ENCODE measurements around the gene PRDM7. TPM values are rescaled to one million over a fixed set of nuclear protein-coding genes. Genes with fewer than 3 reads are reported as not detected.
A peak's percentile ranks its signal among the peaks of the same experiment; 100 is the strongest.

The PRDM7 gene
- total and polyA plus RNA-seq, 2 donors (not counting 1 experiment from before 2014, with no cell fraction given) = not detected

DNA sequence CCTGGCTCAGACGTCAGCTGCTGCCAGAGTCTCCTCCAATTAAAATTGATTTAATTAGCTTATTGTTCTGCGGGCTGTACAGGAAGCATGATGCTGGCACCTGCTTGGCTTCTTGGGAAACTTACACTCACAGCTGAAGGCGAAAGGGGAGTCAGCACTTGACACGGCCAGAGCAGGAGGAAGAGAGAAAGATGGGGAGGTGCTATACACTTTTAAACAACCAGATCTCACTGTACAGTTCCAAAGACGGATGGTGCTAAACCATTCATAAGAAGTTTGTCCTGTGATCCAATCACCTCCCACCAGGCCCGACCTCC lies 1.4 kb upstream of the PRDM7 start:
- 100% methylated on average over 1 of the region's 6 CpGs for whole genome bisulfite sequencing (ENCODE audit: insufficient coverage)
- no peak overlapping the region for H2AFZ ChIP-seq (ENCODE audit: insufficient read depth, low read depth, low read length, poor library complexity, severe bottlenecking)
- CTCF ChIA-PET = no interaction called here
- no peak overlapping the region for H3K27ac ChIP-seq (ENCODE audit: low read length in 2 of 2)
- H3K4me3 Mint-ChIP-seq = no peak overlapping the region
- H3K9ac ChIP-seq (ENCODE audit: low read length) = no peak overlapping the region
- intact Hi-C loops (cut with micrococcal nuclease) = no loop called here
- DNase-seq (no peak), ATAC-seq (ENCODE audit: low read depth) (no peak)
- peaks cover 0 to 19% (median 2%) of the 10 kb centered on the region in 4 experiments for H3K27me3 ChIP-seq (replicated peaks in 1 of 4; ENCODE audit: control extremely low read depth in 1 of 4, control insufficient read depth in 3 of 4, insufficient read depth in 4 of 4, low read length in 3 of 4)
- peak overlapping the region; percentile 93 for H3K4me2 ChIP-seq (replicated peaks; ENCODE audit: low read depth, low read length, poor library complexity, severe bottlenecking)
- H3K4me1 ChIP-seq (ENCODE audit: control insufficient read depth in 2 of 2, insufficient read depth in 2 of 2, low read length in 2 of 2) = peaks cover 14 to 29% of the 10 kb centered on the region in 2 donors
- peaks cover 46% of the 10 kb centered on the region for H3K27me3 Mint-ChIP-seq
- TF ChIP-seq EZH2 (IDR thresholded peaks at IDR 0.05; ENCODE audit: borderline replicate concordance, insufficient read depth, low read depth, low read length, poor library complexity, severe bottlenecking) = no peak
- TF ChIP-seq, protein P1, sequence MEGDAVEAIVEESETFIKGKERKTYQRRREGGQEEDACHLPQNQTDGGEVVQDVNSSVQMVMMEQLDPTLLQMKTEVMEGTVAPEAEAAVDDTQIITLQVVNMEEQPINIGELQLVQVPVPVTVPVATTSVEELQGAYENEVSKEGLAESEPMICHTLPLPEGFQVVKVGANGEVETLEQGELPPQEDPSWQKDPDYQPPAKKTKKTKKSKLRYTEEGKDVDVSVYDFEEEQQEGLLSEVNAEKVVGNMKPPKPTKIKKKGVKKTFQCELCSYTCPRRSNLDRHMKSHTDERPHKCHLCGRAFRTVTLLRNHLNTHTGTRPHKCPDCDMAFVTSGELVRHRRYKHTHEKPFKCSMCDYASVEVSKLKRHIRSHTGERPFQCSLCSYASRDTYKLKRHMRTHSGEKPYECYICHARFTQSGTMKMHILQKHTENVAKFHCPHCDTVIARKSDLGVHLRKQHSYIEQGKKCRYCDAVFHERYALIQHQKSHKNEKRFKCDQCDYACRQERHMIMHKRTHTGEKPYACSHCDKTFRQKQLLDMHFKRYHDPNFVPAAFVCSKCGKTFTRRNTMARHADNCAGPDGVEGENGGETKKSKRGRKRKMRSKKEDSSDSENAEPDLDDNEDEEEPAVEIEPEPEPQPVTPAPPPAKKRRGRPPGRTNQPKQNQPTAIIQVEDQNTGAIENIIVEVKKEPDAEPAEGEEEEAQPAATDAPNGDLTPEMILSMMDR (IDR thresholded peaks at IDR 0.05) = no peak
- H3K36me3 ChIP-seq (replicated peaks in 1 of 2; ENCODE audit: control extremely low read depth in 1 of 2, control insufficient read depth in 1 of 2, extremely low read depth in 1 of 2, insufficient read depth in 2 of 2, low read length in 1 of 2) = no peaks in the 10 kb centered on the region
- H3K9me3 ChIP-seq (ENCODE audit: control extremely low read depth in 1 of 3, control insufficient read depth in 2 of 3, insufficient read depth in 1 of 3, low read length in 2 of 3) = peaks cover 0 to 7% (median 2%) of the 10 kb centered on the region in 3 donors
- H3K4me3 ChIP-seq (ENCODE audit: control extremely low read depth in 1 of 5, extremely low read depth in 1 of 5, insufficient read depth in 1 of 5, low read depth in 2 of 5, low read length in 4 of 5) = no peak overlapping the region
- H4K20me1 ChIP-seq (ENCODE audit: control insufficient read depth, insufficient read depth, low read length, poor library complexity, severe bottlenecking) = no peaks in the 10 kb centered on the region
- no peaks in the 10 kb centered on the region for H3K9me3 Mint-ChIP-seq (ENCODE audit: insufficient read depth)
- H3K4me1 Mint-ChIP-seq = peaks cover 17% of the 10 kb centered on the region
- no peak overlapping the region for H3K27ac Mint-ChIP-seq
- POLR2A ChIA-PET = no interaction called here
- no peaks in the 10 kb centered on the region for H3K79me2 ChIP-seq (ENCODE audit: control insufficient read depth, insufficient read depth, low read length)

- intact Hi-C loops (cut with micrococcal nuclease) = no loop called here
- peaks cover 17% of the 10 kb centered on the region for H3K4me1 Mint-ChIP-seq
- H3K27ac Mint-ChIP-seq = peak overlapping the region; percentile 71
- peak overlapping the region; percentile 93 for H3K4me2 ChIP-seq (replicated peaks; ENCODE audit: low read depth, low read length, poor library complexity, severe bottlenecking)
- no peaks in the 10 kb centered on the region for H4K20me1 ChIP-seq (ENCODE audit: control insufficient read depth, insufficient read depth, low read length, poor library complexity, severe bottlenecking)
- H3K27ac ChIP-seq (ENCODE audit: low read length in 2 of 2) = peak overlapping the region in 1 of 2 donors; percentile 21
- H3K36me3 ChIP-seq (replicated peaks in 1 of 2; ENCODE audit: control extremely low read depth in 1 of 2, control insufficient read depth in 1 of 2, extremely low read depth in 1 of 2, insufficient read depth in 2 of 2, low read length in 1 of 2) = no peaks in the 10 kb centered on the region
- peak overlapping the region in 4 of 5 experiments; percentile 49 to 72 (median 61) for H3K4me3 ChIP-seq (ENCODE audit: control extremely low read depth in 1 of 5, extremely low read depth in 1 of 5, insufficient read depth in 1 of 5, low read depth in 2 of 5, low read length in 4 of 5)
- CTCF ChIA-PET = no interaction called here
- ATAC-seq (ENCODE audit: low read depth) = peak; percentile 58
- POLR2A ChIA-PET = no interaction called here
- peak overlapping the region; percentile 86 for H2AFZ ChIP-seq (ENCODE audit: insufficient read depth, low read depth, low read length, poor library complexity, severe bottlenecking)
- WGBS (ENCODE audit: insufficient coverage) = 22% methylated on average over 22 of the region's 23 CpGs
- peak overlapping the region; percentile 71 for H3K9ac ChIP-seq (ENCODE audit: low read length)
- H3K4me1 ChIP-seq (ENCODE audit: control insufficient read depth in 2 of 2, insufficient read depth in 2 of 2, low read length in 2 of 2) = peaks cover 14 to 29% of the 10 kb centered on the region in 2 donors
- H3K27me3 Mint-ChIP-seq = peaks cover 46% of the 10 kb centered on the region
- no peak for TF ChIP-seq EZH2 (IDR thresholded peaks at IDR 0.05; ENCODE audit: borderline replicate concordance, insufficient read depth, low read depth, low read length, poor library complexity, severe bottlenecking)
- TF ChIP-seq, protein P1 (IDR thresholded peaks at IDR 0.05) = no peak
- no peaks in the 10 kb centered on the region for H3K79me2 ChIP-seq (ENCODE audit: control insufficient read depth, insufficient read depth, low read length)
- no peaks in the 10 kb centered on the region for H3K9me3 Mint-ChIP-seq (ENCODE audit: insufficient read depth)
- H3K9me3 ChIP-seq (ENCODE audit: control extremely low read depth in 1 of 3, control insufficient read depth in 2 of 3, insufficient read depth in 1 of 3, low read length in 2 of 3) = peaks cover 0 to 7% (median 2%) of the 10 kb centered on the region in 3 donors
- H3K4me3 Mint-ChIP-seq = peak overlapping the region; percentile 88
- peak; percentile 75 for DNase-seq
- peaks cover 0 to 19% (median 2%) of the 10 kb centered on the region in 4 experiments for H3K27me3 ChIP-seq (replicated peaks in 1 of 4; ENCODE audit: control extremely low read depth in 1 of 4, control insufficient read depth in 3 of 4, insufficient read depth in 4 of 4, low read length in 3 of 4)
Observed at GRCh38 chr16:90077757-90078578, 837 bp upstream of the PRDM7 start.

All from B cell (primary cell).